Activated gamma-delta T cell (primary cell): ENCODE measurements around the gene GJA1.
"Not testable (repeated sequence)": the region's sequence is repeated elsewhere in the genome, so short reads cannot be mapped to it uniquely, and the experiment has no call there.

ENCODE experiments used
- DNase-seq: peaks from one replicate; lab custom pipeline; 2025; lab: John Stamatoyannopoulos, UW
- total RNA-seq, 2 donors: gene quantifications; one replicate each; lab custom pipeline; 2026; lab: John Stamatoyannopoulos, UW

The GJA1 gene
- total RNA-seq = 0.10 to 0.74 reads per million in 2 donors

GRCh38 chr6:121435444-121436069, at the start of gene GJA1:
Gene GJA1 (plus strand): TSS chr6:121435646. CDS start chr6:121446848, 11,202 bp downstream.
- no peak for DNase-seq

GRCh38 chr6:121386551-121386950, 48.9 kb upstream of the GJA1 start:
- not testable (repeated sequence) for DNase-seq

GRCh38 chr6:121389419-121389818, 46.0 kb upstream of the GJA1 start:
- no peak for DNase-seq

- no peak for DNase-seq
Observed at GRCh38 chr6:121393731-121394505, 41.5 kb upstream of the GJA1 start.

- no peak for DNase-seq
Observed at GRCh38 chr6:121395736-121396135, 39.7 kb upstream of the GJA1 start.

GRCh38 chr6:121397188-121397587, 38.3 kb upstream of the GJA1 start:
- DNase-seq = not testable (repeated sequence)

- DNase-seq = no peak
Observed at GRCh38 chr6:121398127-121398526, 37.3 kb upstream of the GJA1 start.

- DNase-seq = no peak
Observed at GRCh38 chr6:121399966-121400365, 35.5 kb upstream of the GJA1 start.

- DNase-seq = no peak
Observed at GRCh38 chr6:121403964-121404363, 31.5 kb upstream of the GJA1 start.

- no peak for DNase-seq
Observed at GRCh38 chr6:121405306-121405705, 30.1 kb upstream of the GJA1 start.

GRCh38 chr6:121408321-121408720, 27.1 kb upstream of the GJA1 start:
- no peak for DNase-seq

GRCh38 chr6:121413879-121414278, 21.6 kb upstream of the GJA1 start:
- DNase-seq = no peak

GRCh38 chr6:121418346-121418745, 17.1 kb upstream of the GJA1 start:
- DNase-seq = no peak

- DNase-seq = no peak
Observed at GRCh38 chr6:121426686-121427085, 8.8 kb upstream of the GJA1 start.

GRCh38 chr6:121428872-121429756, 6.3 kb upstream of the GJA1 start:
- no peak for DNase-seq

GRCh38 chr6:121430514-121431460, 4.7 kb upstream of the GJA1 start:
- DNase-seq = no peak

GRCh38 chr6:121431776-121432175, 3.7 kb upstream of the GJA1 start:
- not testable (repeated sequence) for DNase-seq

- DNase-seq = no peak
Observed at GRCh38 chr6:121434037-121434770, 1.2 kb upstream of the GJA1 start.

- DNase-seq = no peak
Observed at GRCh38 chr6:121436274-121436857, 920 bp downstream of the GJA1 start.
